Mesenteric fat pad (tissue), 1 donor: Measurements from ENCODE around the gene MON2. TPM values are rescaled to one million over a fixed set of nuclear protein-coding genes. Genes with fewer than 3 reads are reported as not detected.
"Not testable (repeated sequence)": the region's sequence is repeated elsewhere in the genome, so short reads cannot be mapped to it uniquely, and the experiment has no call there.

Experiments used
- DNase-seq: peaks from one replicate; pipeline ENCODE4 v3.0.0-alpha.2; 2020; ENCODE audit warnings: low spot score
- total RNA-seq: library from RNA; stranded (reverse); fragmentation: NEBNext Ultra II Directional; extraction: Animal tissue kit (Norgen Biotek cat#: 25700); gene quantifications from one replicate; pipeline ENCODE4 v1.2.1, GENCODE V29; 2021
- donor health status: DM: yes; HTN: yes; CAD: no.

Gene MON2
- total RNA-seq, 1 donor from 2014 or later = 52.7 TPM

- no peak for DNase-seq
These were observed 3.1 kb downstream of the MON2 start for GRCh38 chr12:62469704-62470103.

GRCh38 chr12:62471734-62472133 is 5.1 kb downstream of the MON2 start:
- no peak for DNase-seq

- no peak for DNase-seq
These were observed 5.8 kb downstream of the MON2 start for GRCh38 chr12:62472472-62472871.

GRCh38 chr12:62481843-62482540 is 15.4 kb downstream of the MON2 start:
- DNase-seq = no peak

GRCh38 chr12:62482769-62483168 is 16.1 kb downstream of the MON2 start:
- DNase-seq = no peak

- no peak for DNase-seq
These were observed 17.6 kb downstream of the MON2 start for GRCh38 chr12:62484233-62484632.

- DNase-seq = no peak
These were observed 39.2 kb downstream of the MON2 start for GRCh38 chr12:62505786-62506185.

GRCh38 chr12:62512901-62513300 is 46.3 kb downstream of the MON2 start:
- DNase-seq = no peak

GRCh38 chr12:62514080-62514479 is 47.5 kb downstream of the MON2 start:
- DNase-seq = not testable (repeated sequence)

GRCh38 chr12:62516927-62517326 is 50.3 kb downstream of the MON2 start:
- DNase-seq = no peak

- DNase-seq = no peak
These were observed 51.3 kb downstream of the MON2 start for GRCh38 chr12:62517887-62518286.

GRCh38 chr12:62519043-62519442 is 52.4 kb downstream of the MON2 start:
- no peak for DNase-seq

GRCh38 chr12:62520361-62520760 is 53.7 kb downstream of the MON2 start:
- DNase-seq = no peak

- DNase-seq = no peak
These were observed 56.4 kb downstream of the MON2 start for GRCh38 chr12:62522984-62523383.

GRCh38 chr12:62523619-62524018 is 57.0 kb downstream of the MON2 start:
- no peak for DNase-seq

GRCh38 chr12:62525271-62525670 is 58.6 kb downstream of the MON2 start:
- DNase-seq = no peak

GRCh38 chr12:62530596-62530995 is 64.0 kb downstream of the MON2 start:
- no peak for DNase-seq

- no peak for DNase-seq
These were observed 65.7 kb downstream of the MON2 start for GRCh38 chr12:62532333-62532732.

- DNase-seq = no peak
These were observed 66.6 kb downstream of the MON2 start for GRCh38 chr12:62533087-62533754.

GRCh38 chr12:62533755-62534107 is 67.1 kb downstream of the MON2 start:
- DNase-seq = no peak

- no peak for DNase-seq
These were observed 69.9 kb downstream of the MON2 start for GRCh38 chr12:62536546-62536945.

GRCh38 chr12:62537551-62537950 is 70.9 kb downstream of the MON2 start:
- no peak for DNase-seq

GRCh38 chr12:62540354-62540753 is 73.7 kb downstream of the MON2 start:
- DNase-seq = no peak
